Skeletal muscle satellite cell (primary cell): ENCODE measurements around the gene MATK.

Experiments used
- H3K27me3 ChIP-seq: 2 replicates; pipeline ENCODE4 v1.7.0; 2013; ENCODE audit warnings: low read length; ENCODE audit not compliant: control insufficient read depth, insufficient read depth
- H3K36me3 ChIP-seq: 2 replicates; pipeline ENCODE4 v1.7.0; 2013; ENCODE audit warnings: mild to moderate bottlenecking, control low read depth, low read length; ENCODE audit not compliant: insufficient read depth
- H3K4me1 ChIP-seq: 2 replicates; pipeline ENCODE4 v1.7.0; 2013; ENCODE audit warnings: low read length; ENCODE audit not compliant: control insufficient read depth, insufficient read depth
- H3K4me2 ChIP-seq: 2 replicates; pipeline ENCODE4 v1.7.0; 2013; ENCODE audit warnings: mild to moderate bottlenecking, low read length
- H3K4me3 ChIP-seq: 2 replicates; pipeline ENCODE4 v1.7.0; 2013; ENCODE audit warnings: low read length
- H3K9ac ChIP-seq: 2 replicates; pipeline ENCODE4 v1.7.0; 2013; ENCODE audit warnings: mild to moderate bottlenecking, low read depth, low read length, moderate library complexity
- H3K9me3 ChIP-seq: replicated peaks from 2 replicates; pipeline ENCODE4 v1.7.0; 2013; ENCODE audit warnings: mild to moderate bottlenecking, control low read depth, low read length

The MATK gene

DNA sequence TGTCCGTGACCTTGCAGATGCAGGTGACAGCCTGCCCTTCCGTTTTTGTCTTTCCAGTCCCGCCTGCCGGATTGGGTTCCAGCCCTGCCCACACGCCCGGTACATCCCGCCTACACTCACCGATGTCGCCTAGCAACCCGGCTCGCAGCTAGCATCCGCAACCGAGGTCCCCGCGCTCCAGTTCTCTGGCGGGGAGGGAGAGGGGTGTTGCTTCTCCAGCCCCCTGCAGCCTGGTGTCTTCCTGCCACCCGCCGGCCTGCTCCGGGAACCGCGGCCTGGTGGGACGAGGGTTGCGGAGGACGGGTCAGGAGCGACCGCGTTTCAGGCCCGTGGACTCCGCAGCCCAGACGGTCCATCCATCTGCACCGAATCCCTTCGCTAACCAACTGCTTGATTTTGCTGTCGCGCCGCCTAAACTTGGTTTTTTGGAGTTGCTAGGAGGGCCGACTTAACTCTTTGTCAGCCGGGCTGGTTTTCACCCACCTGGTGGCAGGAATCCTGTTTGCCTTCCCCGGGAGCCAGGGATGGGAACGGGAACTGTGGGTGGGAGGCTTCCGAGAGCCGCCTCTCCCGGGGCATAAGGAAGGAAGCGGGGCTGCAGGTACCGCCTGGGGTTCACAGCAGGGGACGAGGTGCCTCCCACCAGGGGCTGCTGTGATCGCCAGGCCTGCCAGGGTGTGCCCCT is 15.4 kb upstream of the MATK start:
- H3K4me3 ChIP-seq, result no peak overlapping the region
- H3K27me3 ChIP-seq, result peaks cover 45% of the 10 kb centered on the region
- no peaks in the 10 kb centered on the region for H3K9me3 ChIP-seq
- H3K36me3 ChIP-seq, result no peaks in the 10 kb centered on the region
- peak overlapping the region; percentile 72 for H3K4me2 ChIP-seq
- no peak overlapping the region for H3K9ac ChIP-seq
- H3K4me1 ChIP-seq, result peaks cover 7% of the 10 kb centered on the region

DNA sequence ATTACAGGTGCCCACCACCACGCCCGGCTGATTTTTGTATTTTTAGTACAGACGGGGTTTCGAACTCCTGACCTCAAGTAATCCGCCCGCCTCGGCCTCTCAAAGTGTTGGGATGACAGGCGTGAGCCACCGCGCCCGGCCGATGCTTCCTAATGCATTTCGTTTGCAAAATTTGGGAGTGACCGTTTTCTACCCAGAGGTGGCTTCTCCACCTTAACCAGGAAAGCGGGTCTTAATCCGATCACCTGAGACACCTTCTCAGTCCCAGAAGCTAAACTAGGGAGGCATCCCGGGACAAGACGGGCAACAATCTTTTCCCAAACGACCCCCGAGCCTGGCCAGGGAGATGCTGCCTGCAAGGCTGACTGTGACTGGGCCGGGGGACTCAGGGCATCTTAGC is 14.8 kb upstream of the MATK start:
- no peak overlapping the region for H3K4me3 ChIP-seq
- peaks cover 47% of the 10 kb centered on the region for H3K27me3 ChIP-seq
- H3K36me3 ChIP-seq, result no peaks in the 10 kb centered on the region
- peaks cover 7% of the 10 kb centered on the region for H3K4me1 ChIP-seq
- H3K9ac ChIP-seq, result no peak overlapping the region
- no peaks in the 10 kb centered on the region for H3K9me3 ChIP-seq
- H3K4me2 ChIP-seq, result peak overlapping the region; percentile 72

GRCh38 chr19:3798137-3798536 is 12.0 kb upstream of the MATK start:
- peaks cover 7% of the 10 kb centered on the region for H3K4me1 ChIP-seq

DNA sequence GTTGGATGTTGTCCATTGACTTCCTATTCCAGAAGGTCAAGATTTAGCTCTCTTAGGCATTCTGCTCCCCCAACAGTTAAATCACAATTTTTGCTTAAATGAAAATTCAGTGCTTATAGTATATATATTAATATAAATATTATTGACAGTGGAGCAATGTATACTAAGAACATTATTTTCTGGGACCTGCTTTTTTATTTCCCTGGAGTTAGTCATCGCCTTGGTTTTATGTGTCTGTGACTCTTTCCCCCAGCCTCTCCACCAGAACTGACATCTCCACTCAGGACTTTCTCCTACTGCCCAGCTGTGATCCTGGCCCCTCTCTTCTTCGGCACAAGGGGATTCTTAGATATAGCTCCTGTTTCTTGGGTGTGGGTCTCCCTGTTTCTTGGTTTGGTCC is 10.2 kb upstream of the MATK start:
- Histone ChIP-seq H3K4me2 (no peak overlapping the region), H3K4me1 (peaks cover 4% of the 10 kb centered on the region), H3K36me3 (no peaks in the 10 kb centered on the region), H3K9ac (no peak overlapping the region), H3K27me3 (peaks cover 23% of the 10 kb centered on the region), H3K4me3 (no peak overlapping the region), H3K9me3 (no peaks in the 10 kb centered on the region)

More at GRCh38 chr19:3798137-3798536, 12.0 kb upstream of the MATK start:
- Histone ChIP-seq H3K27me3 (peaks cover 36% of the 10 kb centered on the region), H3K9me3 (no peaks in the 10 kb centered on the region), H3K4me2 (no peak overlapping the region), H3K9ac (no peak overlapping the region), H3K4me3 (no peak overlapping the region), H3K36me3 (no peaks in the 10 kb centered on the region)

DNA sequence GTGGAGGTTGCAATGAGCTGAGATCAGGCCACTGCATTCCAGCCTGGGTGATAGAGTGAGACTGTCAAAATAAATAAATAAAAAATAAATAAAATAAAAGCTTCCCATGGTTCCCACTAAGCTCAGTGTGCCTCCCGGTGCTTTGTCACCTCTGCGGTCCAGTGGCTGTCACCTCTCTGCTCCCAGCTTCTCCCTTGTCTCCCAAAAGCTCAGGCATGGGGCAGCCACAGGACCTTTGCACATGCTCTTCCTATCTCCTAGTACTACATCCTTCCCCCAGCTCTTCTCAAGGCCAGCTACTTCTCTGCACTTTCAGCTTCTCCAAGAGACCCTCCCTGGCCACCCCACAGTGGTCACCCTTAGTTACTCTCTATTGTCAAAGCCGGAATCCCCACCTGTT is 7.6 kb upstream of the MATK start:
- H3K9ac ChIP-seq, result no peak overlapping the region
- H3K4me1 ChIP-seq, result no peaks in the 10 kb centered on the region
- H3K4me2 ChIP-seq, result no peak overlapping the region
- peaks cover 4% of the 10 kb centered on the region for H3K9me3 ChIP-seq
- no peaks in the 10 kb centered on the region for H3K36me3 ChIP-seq
- no peak overlapping the region for H3K4me3 ChIP-seq
- peaks cover 27% of the 10 kb centered on the region for H3K27me3 ChIP-seq

- Histone ChIP-seq H3K9ac (no peak overlapping the region), H3K36me3 (no peaks in the 10 kb centered on the region), H3K4me1 (no peaks in the 10 kb centered on the region), H3K4me3 (no peak overlapping the region), H3K27me3 (peaks cover 28% of the 10 kb centered on the region), H3K9me3 (peaks cover 4% of the 10 kb centered on the region), H3K4me2 (no peak overlapping the region)
Measured at GRCh38 chr19:3792114-3792513, 5.9 kb upstream of the MATK start.

GRCh38 chr19:3790941-3791340 is 4.8 kb upstream of the MATK start:
- Histone ChIP-seq H3K9me3 (peaks cover 4% of the 10 kb centered on the region), H3K4me1 (no peaks in the 10 kb centered on the region), H3K4me2 (no peak overlapping the region)

DNA sequence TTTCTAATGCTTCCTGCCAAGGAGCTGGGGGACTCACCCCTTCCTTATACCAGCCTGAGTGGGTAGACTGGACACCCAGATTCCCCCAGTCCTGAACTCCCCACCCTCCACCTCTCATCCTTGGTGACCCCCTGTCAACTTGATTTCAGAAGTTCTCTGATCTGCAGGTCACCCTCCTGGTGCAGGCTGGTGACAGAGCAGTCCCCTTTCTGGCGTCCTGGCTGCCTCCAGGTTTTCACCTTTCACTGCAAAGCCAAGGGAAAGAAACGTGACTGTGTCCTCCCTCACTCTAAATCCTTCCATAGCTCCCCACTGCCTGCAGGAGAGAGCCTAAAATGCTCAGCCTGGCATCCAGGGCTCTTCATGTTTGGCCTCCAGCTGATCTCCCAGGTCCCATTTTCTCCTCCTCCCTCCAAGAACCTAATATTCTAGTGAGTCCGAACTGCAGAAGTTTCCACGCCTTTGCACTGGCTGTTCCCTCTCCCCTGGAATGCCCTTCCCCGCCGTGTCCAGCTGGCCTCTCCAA is 4.1 kb upstream of the MATK start:
- Histone ChIP-seq H3K27me3 (peaks cover 31% of the 10 kb centered on the region), H3K4me1 (no peaks in the 10 kb centered on the region), H3K36me3 (no peaks in the 10 kb centered on the region), H3K9ac (no peak overlapping the region), H3K9me3 (peaks cover 4% of the 10 kb centered on the region), H3K4me3 (no peak overlapping the region), H3K4me2 (no peak overlapping the region)

More at GRCh38 chr19:3790941-3791340, 4.8 kb upstream of the MATK start:
- H3K4me3 ChIP-seq, result no peak overlapping the region
- H3K36me3 ChIP-seq, result no peaks in the 10 kb centered on the region
- H3K9ac ChIP-seq, result no peak overlapping the region
- H3K27me3 ChIP-seq, result peaks cover 28% of the 10 kb centered on the region

- Histone ChIP-seq H3K4me1 (no peaks in the 10 kb centered on the region), H3K36me3 (no peaks in the 10 kb centered on the region), H3K4me3 (no peak overlapping the region), H3K9ac (no peak overlapping the region), H3K9me3 (peaks cover 4% of the 10 kb centered on the region), H3K27me3 (peaks cover 37% of the 10 kb centered on the region), H3K4me2 (no peak overlapping the region)
Measured at GRCh38 chr19:3788996-3789778, 3.0 kb upstream of the MATK start.

DNA sequence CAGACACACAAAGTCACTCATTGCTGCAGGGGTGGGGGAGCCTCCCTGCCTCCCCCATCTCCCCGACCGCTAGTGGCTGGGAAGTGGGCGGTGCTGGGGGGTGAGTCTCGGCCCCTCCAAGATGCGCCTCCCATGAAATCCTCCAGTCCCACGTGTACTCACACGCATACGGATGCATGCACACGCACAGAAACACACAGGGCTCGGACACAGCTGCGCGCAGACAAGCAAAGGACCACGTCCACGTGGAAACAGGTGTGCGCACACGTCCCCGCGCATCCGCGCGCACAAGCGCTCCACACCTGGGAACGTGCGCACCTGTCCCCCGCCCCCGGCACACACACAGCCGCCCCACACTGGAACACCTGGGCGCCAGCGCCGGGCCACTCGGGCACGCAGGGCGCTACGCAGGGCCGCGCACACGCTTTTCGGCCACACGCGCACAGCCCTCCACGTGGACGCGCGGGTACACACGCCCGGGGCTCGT is 687 bp downstream of the MATK start:
- Histone ChIP-seq H3K36me3 (no peaks in the 10 kb centered on the region), H3K27me3 (peaks cover 31% of the 10 kb centered on the region), H3K9me3 (peaks cover 15% of the 10 kb centered on the region), H3K4me1 (no peaks in the 10 kb centered on the region), H3K4me3 (no peak overlapping the region), H3K4me2 (peak overlapping the region; percentile 12), H3K9ac (no peak overlapping the region)

DNA sequence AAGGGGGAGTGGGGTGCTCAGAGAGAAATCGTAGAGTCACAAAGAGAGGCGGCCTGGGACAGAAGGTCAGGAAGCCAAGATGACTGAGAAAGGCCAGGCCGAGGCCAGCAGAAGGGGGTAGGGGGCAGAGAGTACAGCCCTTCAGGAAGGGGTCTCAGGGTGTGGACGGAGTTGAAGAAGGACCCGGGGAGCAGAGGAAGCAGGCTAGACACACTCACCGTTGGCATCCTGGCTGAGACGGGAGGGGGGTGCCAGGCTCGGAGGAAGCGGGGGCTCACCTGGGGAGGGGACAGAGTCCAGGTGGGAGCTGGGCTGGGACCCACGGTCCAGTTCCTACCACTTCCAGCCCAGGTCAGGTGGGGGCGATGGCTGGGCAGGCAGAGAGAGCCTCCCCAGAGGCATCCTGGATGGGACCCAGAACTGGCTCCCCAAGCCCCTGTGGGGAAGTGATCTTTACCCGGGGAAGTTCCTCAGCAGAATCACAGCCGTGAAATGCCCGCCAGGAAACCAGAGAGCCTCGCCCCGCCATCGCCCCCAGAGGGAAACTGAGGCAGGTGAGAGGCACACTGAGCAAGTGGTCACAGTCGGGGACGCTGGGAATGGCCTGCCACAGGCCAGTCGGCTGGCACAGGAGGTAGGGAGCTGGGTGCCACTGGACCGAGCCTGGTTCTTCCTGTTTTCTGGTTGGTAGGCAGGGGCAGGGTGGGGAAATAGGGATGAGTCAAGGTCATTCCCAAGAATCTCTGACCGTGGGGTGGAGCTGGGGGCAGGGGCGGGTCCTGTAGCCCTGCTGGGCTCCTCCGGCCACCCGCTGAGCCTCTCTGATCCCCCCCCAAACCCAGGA is 1.4 kb downstream of the MATK start:
- Histone ChIP-seq H3K36me3 (no peaks in the 10 kb centered on the region), H3K9me3 (peaks cover 15% of the 10 kb centered on the region), H3K27me3 (peaks cover 25% of the 10 kb centered on the region), H3K4me3 (no peak overlapping the region), H3K9ac (no peak overlapping the region), H3K4me1 (no peaks in the 10 kb centered on the region), H3K4me2 (no peak overlapping the region)
